ENCODE data around the gene FAM222A. TPM values are rescaled to one million over a fixed set of nuclear protein-coding genes. Genes with fewer than 3 reads are reported as not detected.

The FAM222A gene
- polyA plus RNA-seq, 3 donors, result 0.09 TPM; not detected in 2

GRCh38 chr12:109701064-109701463, 12.6 kb upstream of the FAM222A start:
- H3K9ac ChIP-seq (ENCODE audit: insufficient read depth, low read length, poor library complexity, severe bottlenecking), result no peak overlapping the region
- no peak overlapping the region for H3K27ac ChIP-seq (ENCODE audit: low read depth in 1 of 2, low read length in 2 of 2)
- 78% methylated on average over 5 of the region's 6 CpGs for WGBS (ENCODE audit: insufficient coverage)
- no peaks in the 10 kb centered on the region for H3K9me3 ChIP-seq (replicated peaks in 1 of 2; ENCODE audit: control insufficient read depth in 1 of 2, insufficient read depth in 1 of 2, low read length in 2 of 2)
- H3K36me3 Mint-ChIP-seq, result no peaks in the 10 kb centered on the region
- H3K27me3 ChIP-seq (ENCODE audit: control insufficient read depth in 2 of 2, insufficient read depth in 2 of 2, low read length in 2 of 2), result no peaks in the 10 kb centered on the region
- H3K9me3 Mint-ChIP-seq, result no peaks in the 10 kb centered on the region
- no peak overlapping the region for H3K27ac Mint-ChIP-seq
- peaks cover 6 to 17% (median 7%) of the 10 kb centered on the region in 3 donors for H3K27me3 Mint-ChIP-seq (ENCODE audit: low read depth in 3 of 3)
- H2AFZ ChIP-seq (ENCODE audit: insufficient read depth, low read depth, low read length, poor library complexity, severe bottlenecking), result no peak overlapping the region
- intact Hi-C loops (cut with micrococcal nuclease), result no loop called here
- no peaks in the 10 kb centered on the region for H3K36me3 ChIP-seq (replicated peaks in 1 of 2; ENCODE audit: control insufficient read depth in 1 of 2, insufficient read depth in 2 of 2, low read length in 2 of 2)
- no peak for DNase-seq
- H3K4me3 ChIP-seq (replicated peaks in 1 of 3; ENCODE audit: low read depth in 2 of 3, low read length in 3 of 3), result no peak overlapping the region
- no peaks in the 10 kb centered on the region for H3K79me2 ChIP-seq (ENCODE audit: insufficient read depth, low read length)
- H4K20me1 ChIP-seq (ENCODE audit: insufficient read depth, low read length), result no peaks in the 10 kb centered on the region
- H3K4me1 ChIP-seq (ENCODE audit: control insufficient read depth in 1 of 2, insufficient read depth in 2 of 2, low read length in 2 of 2), result no peaks in the 10 kb centered on the region
- H3K4me1 Mint-ChIP-seq, result no peaks in the 10 kb centered on the region
- TF ChIP-seq CTCF (IDR thresholded peaks at IDR 0.05), result no peak
- no peak overlapping the region for H3K4me3 Mint-ChIP-seq
- H3K4me2 ChIP-seq (replicated peaks; ENCODE audit: extremely low read depth, low read length, poor library complexity, severe bottlenecking), result no peak overlapping the region

- Mint-ChIP-seq H3K4me3 (no peak overlapping the region), H3K4me1 (no peaks in the 10 kb centered on the region), H3K27ac (no peak overlapping the region), H3K9me3 (no peaks in the 10 kb centered on the region), H3K36me3 (no peaks in the 10 kb centered on the region), H3K27me3 (ENCODE audit: low read depth in 3 of 3) (peaks cover 6 to 17% (median 7%) of the 10 kb centered on the region in 3 donors)
- Histone ChIP-seq H3K9me3 (replicated peaks in 1 of 2; ENCODE audit: control insufficient read depth in 1 of 2, insufficient read depth in 1 of 2, low read length in 2 of 2) (no peaks in the 10 kb centered on the region), H2AFZ (ENCODE audit: insufficient read depth, low read depth, low read length, poor library complexity, severe bottlenecking) (no peak overlapping the region), H3K4me2 (replicated peaks; ENCODE audit: extremely low read depth, low read length, poor library complexity, severe bottlenecking) (no peak overlapping the region), H4K20me1 (ENCODE audit: insufficient read depth, low read length) (no peaks in the 10 kb centered on the region), H3K4me1 (ENCODE audit: control insufficient read depth in 1 of 2, insufficient read depth in 2 of 2, low read length in 2 of 2) (no peaks in the 10 kb centered on the region), H3K4me3 (replicated peaks in 1 of 3; ENCODE audit: low read depth in 2 of 3, low read length in 3 of 3) (no peak overlapping the region), H3K9ac (ENCODE audit: insufficient read depth, low read length, poor library complexity, severe bottlenecking) (no peak overlapping the region), H3K36me3 (replicated peaks in 1 of 2; ENCODE audit: control insufficient read depth in 1 of 2, insufficient read depth in 2 of 2, low read length in 2 of 2) (no peaks in the 10 kb centered on the region), H3K79me2 (ENCODE audit: insufficient read depth, low read length) (no peaks in the 10 kb centered on the region), H3K27ac (ENCODE audit: low read depth in 1 of 2, low read length in 2 of 2) (no peak overlapping the region), H3K27me3 (ENCODE audit: control insufficient read depth in 2 of 2, insufficient read depth in 2 of 2, low read length in 2 of 2) (no peaks in the 10 kb centered on the region)
- no peak for DNase-seq
- 100% methylated on average over 3 of the region's 9 CpGs for WGBS (ENCODE audit: insufficient coverage)
- intact Hi-C loops (cut with micrococcal nuclease), result no loop called here
- TF ChIP-seq CTCF (IDR thresholded peaks at IDR 0.05), result no peak
Measured at GRCh38 chr12:109702111-109702841, 11.3 kb upstream of the FAM222A start.
